ENCODE measurements around the gene AGTRAP. TPM values are rescaled to one million over a fixed set of nuclear protein-coding genes. Genes with fewer than 3 reads are reported as not detected.

Gene AGTRAP
- total and polyA plus RNA-seq, 9 of the 15 experiments (the other 6 are each of a cell fraction or from before 2014, with no cell fraction given), result 26.8 to 105 (median 57.5) TPM

DNA sequence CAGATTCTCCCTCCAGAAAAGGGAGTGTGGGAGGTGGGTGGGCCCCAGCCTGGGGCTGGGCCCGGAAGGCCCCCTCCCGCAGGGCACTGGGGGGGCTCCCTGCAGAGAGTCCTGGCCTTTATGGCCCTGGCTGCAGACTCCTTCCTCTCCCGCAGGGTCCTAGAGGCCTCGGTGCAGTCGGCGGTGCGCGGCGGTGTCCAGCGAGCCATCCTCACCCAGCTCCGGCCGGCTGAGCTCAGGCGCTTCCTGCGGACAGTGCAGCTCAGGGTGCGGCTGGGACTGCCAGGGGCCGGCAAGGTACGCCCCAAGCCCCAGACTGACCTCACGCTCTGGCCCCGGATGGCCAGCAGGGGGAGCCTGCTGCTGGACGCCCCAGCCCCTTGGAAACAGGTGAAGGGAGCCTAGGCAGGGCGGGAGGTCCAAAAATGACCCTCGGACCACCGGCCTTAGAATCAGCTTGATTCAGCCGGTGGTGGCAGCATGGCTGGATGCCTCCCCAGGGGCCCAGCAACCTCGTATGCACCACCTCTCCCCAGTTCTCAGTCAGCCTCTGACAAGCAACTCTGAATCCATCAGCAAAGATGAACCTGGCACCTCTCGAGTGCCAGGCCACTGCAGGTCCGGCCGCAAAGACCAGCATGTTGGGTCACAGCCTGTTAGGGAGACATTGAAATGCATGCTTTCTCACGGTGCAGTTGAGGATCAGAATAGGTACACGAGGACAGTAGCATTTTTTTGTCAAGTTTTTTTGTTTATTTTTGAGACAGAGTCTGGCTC lies 49.2 kb downstream of the AGTRAP start (continued):
- TF ChIP-seq ZFX (CRISPR knock-in tag; IDR thresholded peaks at IDR 0.05) (peak; percentile 20; the same call in 1 of the 2 replicates), ZBTB1 (CRISPR knock-in tag; IDR thresholded peaks at IDR 0.05; ENCODE audit: borderline replicate concordance, low read depth) (no peak), SAFB2 (IDR thresholded peaks at IDR 0.05; ENCODE audit: borderline replicate concordance, low read depth, low read length, severe bottlenecking) (no peak), ESRRA (IDR thresholded peaks at IDR 0.05; ENCODE audit: borderline replicate concordance, low read depth) (peak; percentile 67), ZNF696 (CRISPR knock-in tag; conservative IDR thresholded peaks at IDR 0.05) (no peak), BRD9 (IDR thresholded peaks at IDR 0.05; ENCODE audit: low read depth, partially characterized antibody) (peak; percentile 70), MIER1 (IDR thresholded peaks at IDR 0.05; ENCODE audit: low read depth) (no peak), MCM5 (IDR thresholded peaks at IDR 0.05; ENCODE audit: low read depth) (no peak), ZNF584 (CRISPR knock-in tag; IDR thresholded peaks at IDR 0.05; ENCODE audit: low read depth) (no peak), TAF9B (IDR thresholded peaks at IDR 0.05; ENCODE audit: partially characterized antibody) (no peak), RBM25 (IDR thresholded peaks at IDR 0.05; ENCODE audit: low read depth, low read length, severe bottlenecking) (no peak), ZNF12 (CRISPR knock-in tag; IDR thresholded peaks at IDR 0.05) (0 out of 2 replicates have a peak, but pooled peaks have one; percentile 14), CBX5 (IDR thresholded peaks at IDR 0.05; ENCODE audit: borderline replicate concordance, low read depth) (no peak), ZNF79 (CRISPR knock-in tag; IDR thresholded peaks at IDR 0.05; ENCODE audit: low read depth) (no peak), ZSCAN32 (CRISPR knock-in tag; IDR thresholded peaks at IDR 0.05) (no peak), SMARCE1 (IDR thresholded peaks at IDR 0.05) (no peak), RBM14 (IDR thresholded peaks at IDR 0.05; ENCODE audit: borderline replicate concordance, insufficient read depth, low read depth, low read length) (no peak), HDAC1 (IDR thresholded peaks at IDR 0.05) (no peak; a peak in 1 of 4 replicates), HIVEP1 (CRISPR knock-in tag; IDR thresholded peaks at IDR 0.05) (no peak)
- TF ChIP-seq, protein P1, sequence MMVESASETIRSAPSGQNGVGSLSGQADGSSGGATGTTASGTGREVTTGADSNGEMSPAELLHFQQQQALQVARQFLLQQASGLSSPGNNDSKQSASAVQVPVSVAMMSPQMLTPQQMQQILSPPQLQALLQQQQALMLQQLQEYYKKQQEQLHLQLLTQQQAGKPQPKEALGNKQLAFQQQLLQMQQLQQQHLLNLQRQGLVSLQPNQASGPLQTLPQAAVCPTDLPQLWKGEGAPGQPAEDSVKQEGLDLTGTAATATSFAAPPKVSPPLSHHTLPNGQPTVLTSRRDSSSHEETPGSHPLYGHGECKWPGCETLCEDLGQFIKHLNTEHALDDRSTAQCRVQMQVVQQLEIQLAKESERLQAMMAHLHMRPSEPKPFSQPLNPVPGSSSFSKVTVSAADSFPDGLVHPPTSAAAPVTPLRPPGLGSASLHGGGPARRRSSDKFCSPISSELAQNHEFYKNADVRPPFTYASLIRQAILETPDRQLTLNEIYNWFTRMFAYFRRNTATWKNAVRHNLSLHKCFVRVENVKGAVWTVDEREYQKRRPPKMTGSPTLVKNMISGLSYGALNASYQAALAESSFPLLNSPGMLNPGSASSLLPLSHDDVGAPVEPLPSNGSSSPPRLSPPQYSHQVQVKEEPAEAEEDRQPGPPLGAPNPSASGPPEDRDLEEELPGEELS (CRISPR knock-in tag; IDR thresholded peaks at IDR 0.05; ENCODE audit: borderline replicate concordance), result no peak
- TF ChIP-seq, protein P2, sequence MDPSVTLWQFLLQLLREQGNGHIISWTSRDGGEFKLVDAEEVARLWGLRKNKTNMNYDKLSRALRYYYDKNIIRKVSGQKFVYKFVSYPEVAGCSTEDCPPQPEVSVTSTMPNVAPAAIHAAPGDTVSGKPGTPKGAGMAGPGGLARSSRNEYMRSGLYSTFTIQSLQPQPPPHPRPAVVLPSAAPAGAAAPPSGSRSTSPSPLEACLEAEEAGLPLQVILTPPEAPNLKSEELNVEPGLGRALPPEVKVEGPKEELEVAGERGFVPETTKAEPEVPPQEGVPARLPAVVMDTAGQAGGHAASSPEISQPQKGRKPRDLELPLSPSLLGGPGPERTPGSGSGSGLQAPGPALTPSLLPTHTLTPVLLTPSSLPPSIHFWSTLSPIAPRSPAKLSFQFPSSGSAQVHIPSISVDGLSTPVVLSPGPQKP (CRISPR knock-in tag; IDR thresholded peaks at IDR 0.05), result no peak
